Stimulated activated CD4-positive, alpha-beta T cell treated with anti-CD3 and anti-CD28 coated beads, Interleukin-4, amount 100 ng/mL, for 48 hours (primary cell): ENCODE results near the gene WSB1.

Experiments
- DNase-seq, 2 donors: peaks; one replicate each; pipeline ENCODE4 v3.0.0-alpha.2; 2020; ENCODE audit warnings: low read depth in 2 of 2

The WSB1 gene

GRCh38 chr17:27338536-27338985 lies 44.6 kb downstream of the WSB1 start:
- no peak for DNase-seq

GRCh38 chr17:27339198-27339835 lies 45.4 kb downstream of the WSB1 start:
- DNase-seq: no peak

GRCh38 chr17:27339836-27340550 lies 46.1 kb downstream of the WSB1 start:
- no peak for DNase-seq

- DNase-seq: no peak
Observed at GRCh38 chr17:27340575-27340974, 46.7 kb downstream of the WSB1 start.

DNA sequence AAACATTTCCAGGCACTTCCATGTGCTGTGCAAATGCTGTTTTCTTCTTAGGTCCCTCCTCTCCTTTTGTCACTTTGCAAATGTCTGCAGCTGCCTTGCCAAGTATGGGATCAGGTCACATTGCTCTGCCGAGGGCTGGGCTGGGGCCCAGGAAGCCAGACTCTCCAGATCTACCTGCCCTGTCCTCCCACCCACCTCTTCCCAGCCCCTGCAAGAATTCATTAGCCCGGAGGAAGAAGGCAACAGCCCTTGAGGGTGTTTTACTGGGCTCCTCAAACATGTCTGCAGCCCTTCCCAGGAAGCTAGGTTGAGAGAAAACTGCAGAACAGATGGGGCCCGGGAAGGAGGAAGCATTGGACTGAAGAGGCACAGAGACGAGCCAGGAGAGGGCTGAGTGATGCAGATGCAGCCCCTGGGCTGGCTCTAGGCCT lies 47.1 kb downstream of the WSB1 start:
- DNase-seq: no peak

- DNase-seq: no peak
Observed at GRCh38 chr17:27342059-27342458, 48.1 kb downstream of the WSB1 start.

DNA sequence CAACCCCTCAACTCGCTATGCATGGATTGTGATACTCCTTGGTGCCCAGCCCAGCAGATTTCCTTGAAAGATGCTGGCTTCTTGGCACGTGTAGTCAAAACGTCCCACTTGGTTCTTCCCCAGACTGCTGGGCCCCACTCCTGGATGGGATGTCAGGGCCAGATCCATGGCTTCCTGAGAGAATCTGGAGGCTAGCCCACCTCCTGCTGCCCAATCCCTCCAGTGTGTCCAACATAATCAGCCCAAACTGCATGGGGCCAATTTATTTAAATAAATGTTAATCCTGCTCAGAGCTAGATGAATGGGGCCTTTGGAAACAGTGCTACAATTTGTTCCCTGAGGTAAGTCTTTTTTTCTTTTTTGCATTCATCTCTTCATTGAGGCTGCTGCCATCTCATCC lies 49.4 kb downstream of the WSB1 start:
- DNase-seq: no peak

GRCh38 chr17:27343977-27344607 lies 50.2 kb downstream of the WSB1 start:
- DNase-seq: no peak

- DNase-seq: no peak
Observed at GRCh38 chr17:27345141-27345904, 51.4 kb downstream of the WSB1 start.

DNA sequence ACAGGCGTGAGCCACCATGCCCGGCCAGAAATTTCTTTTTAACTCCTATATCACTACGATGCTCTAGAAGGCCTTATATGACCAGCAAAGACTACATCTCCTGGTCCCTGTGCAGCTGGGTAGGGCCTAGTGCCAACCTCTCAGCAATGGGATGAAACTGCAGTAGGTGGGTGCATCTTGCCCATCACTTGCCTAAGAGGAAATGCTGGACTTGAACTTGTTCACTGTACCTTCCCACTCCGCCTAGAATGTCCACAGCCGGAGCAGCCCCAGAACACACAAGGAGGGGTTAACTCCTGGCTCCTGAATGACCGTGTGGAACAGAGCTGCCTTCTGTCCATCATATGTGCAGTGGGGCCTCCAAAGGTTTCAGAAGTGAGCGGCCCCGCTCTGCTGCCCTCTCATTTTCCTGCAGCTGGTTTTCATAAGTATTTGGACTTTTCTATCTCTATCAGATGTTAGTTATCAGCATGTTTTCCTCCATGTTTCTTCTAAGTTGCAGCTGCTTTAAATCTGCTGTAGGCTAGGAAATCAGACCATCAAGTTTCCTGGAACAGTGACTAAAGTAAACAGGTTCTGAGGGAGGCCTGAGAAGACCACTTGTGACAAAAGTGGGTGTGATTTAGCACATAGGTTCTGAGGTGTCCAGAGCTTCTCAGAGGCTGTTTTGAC lies 52.5 kb downstream of the WSB1 start:
- DNase-seq: no peak

GRCh38 chr17:27348196-27348595 lies 54.3 kb downstream of the WSB1 start:
- DNase-seq: no peak

- DNase-seq: no peak
Observed at GRCh38 chr17:27349540-27350021, 55.7 kb downstream of the WSB1 start.

- no peak for DNase-seq
Observed at GRCh38 chr17:27351759-27352158, 57.8 kb downstream of the WSB1 start.

GRCh38 chr17:27352448-27353032 lies 58.6 kb downstream of the WSB1 start:
- no peak for DNase-seq

- no peak for DNase-seq
Observed at GRCh38 chr17:27353033-27353460, 59.1 kb downstream of the WSB1 start.

- peak; percentile 82 to 83 for DNase-seq
Observed at GRCh38 chr17:27353461-27354050, 59.6 kb downstream of the WSB1 start.

DNA sequence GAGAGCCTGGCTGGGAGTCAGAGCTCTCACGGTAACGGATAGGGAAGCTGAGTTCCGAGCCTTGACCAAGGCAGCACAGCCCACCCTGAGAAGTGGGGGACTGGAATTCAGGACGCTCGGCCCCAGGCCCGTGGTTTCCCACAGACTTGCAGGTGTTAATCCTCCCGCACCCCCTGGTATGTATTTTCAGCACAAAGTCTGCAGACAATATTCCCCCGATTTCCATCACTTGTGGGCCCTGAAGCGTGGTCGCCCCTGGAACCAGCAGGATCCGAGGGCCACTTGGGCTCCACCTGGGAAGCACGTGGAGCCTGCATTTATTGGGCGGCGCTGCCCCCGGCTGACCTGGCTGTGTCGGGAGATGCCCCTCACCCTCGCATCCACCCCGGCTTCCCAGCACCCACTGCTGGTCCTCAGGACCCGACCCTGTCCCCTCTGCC lies 60.2 kb downstream of the WSB1 start:
- DNase-seq: no peak

DNA sequence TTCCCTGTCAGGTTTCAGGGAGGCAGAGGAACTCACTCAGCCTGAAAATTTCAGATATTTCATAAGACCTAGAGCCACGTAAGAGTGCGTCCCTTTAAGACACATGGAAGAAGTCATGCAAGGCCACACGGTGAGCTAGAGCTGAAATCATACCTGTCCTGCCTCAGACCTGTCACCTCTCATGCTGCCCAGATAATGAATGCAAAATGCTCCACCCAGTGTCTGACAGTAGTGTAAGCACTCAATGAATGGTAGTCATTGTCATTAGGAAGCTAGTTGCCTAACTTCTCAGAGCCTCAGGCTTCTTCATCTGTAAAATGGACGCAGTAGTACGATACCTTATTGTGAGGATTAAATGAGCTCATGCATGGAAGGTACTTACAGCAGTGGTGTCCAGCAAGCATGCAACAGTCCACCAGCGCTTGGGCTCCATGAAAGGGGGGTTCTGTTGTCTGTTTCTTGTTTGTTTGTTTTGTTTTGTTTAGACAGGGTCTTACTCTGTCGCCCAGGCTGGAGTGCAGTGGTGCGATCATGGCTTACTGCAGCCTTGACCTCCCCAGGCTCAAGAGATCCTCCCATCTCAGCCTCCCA lies 60.7 kb downstream of the WSB1 start:
- DNase-seq: no peak

DNA sequence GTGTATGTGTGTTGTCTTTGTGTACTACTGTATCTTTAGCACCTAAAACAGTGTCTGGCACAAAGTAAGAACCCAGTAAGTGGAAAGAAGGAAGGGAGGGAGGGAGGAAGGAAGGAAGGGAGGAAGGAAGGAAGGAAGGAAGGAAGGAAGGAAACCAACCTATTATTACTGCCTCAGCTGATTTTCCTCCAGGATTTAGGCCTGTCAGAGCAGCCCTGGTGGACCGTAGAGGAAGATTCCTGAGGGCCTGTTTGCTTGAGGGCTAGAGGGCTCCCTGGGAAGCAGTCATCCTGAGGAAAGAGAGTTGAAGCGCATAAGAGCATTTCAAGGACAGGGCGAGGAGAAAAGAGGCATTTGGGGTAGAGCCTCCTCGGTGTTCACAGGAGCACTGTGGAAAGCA lies 61.5 kb downstream of the WSB1 start:
- no peak for DNase-seq

DNA sequence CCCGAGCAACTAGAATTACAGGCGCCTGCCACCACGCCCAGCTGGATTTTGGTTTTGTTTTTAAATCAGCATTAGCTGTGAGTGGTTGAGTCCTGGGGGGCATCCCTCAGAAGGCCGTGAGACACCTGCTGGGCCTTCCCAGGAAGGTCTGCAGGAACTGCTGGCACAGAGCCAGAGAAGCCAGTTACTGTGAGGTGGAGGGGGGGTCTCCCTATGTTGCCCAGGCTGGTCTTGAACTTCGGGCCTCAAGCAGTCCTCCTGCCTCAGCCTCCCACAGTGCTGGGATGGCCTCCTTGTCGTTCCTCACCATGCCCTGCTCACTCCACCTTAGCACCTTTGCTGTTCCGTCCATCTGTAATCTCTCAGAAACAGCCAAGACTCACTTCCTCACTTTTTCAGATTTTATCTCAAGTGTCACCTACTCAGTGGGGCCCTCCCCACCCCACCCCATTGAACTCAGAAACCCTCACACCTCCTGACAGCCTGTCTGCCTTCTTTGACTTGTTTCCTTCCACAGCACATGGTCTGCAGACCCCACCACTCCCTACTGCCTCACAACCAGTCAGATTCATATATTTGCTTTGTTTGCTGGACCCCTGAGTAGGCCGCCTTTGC lies 62.3 kb downstream of the WSB1 start:
- DNase-seq: no peak
